H1 (cell line): Measurements from ENCODE around the gene BOLA1. TPM values are rescaled to one million over a fixed set of nuclear protein-coding genes. Genes with fewer than 3 reads are reported as not detected.

Experiments used
- CTCF ChIA-PET: fragments of 300-600 bp; sonication (Branson Sonifier 250); formaldehyde crosslinking; loops from one replicate; lab custom pipeline; 2021; ENCODE audit not compliant: partially characterized antibody; lab: Charles Lee
- POLR2A ChIA-PET: fragments of 300-600 bp; sonication (Branson Sonifier 250); formaldehyde crosslinking; loops from one replicate; lab custom pipeline; 2021; ENCODE audit warnings: inconsistent platforms; ENCODE audit not compliant: partially characterized antibody; lab: Charles Lee
- DNase-seq, 2 experiments: peaks; one replicate each; pipeline versions ENCODE4 v3.0.0 to v3.0.0-alpha.2; 2010 to 2022; ENCODE audit warnings: low spot score in 2 of 2, low read depth in 1 of 2, mixed read lengths in 1 of 2
- FAIRE-seq: peaks from 2 replicates; lab custom pipeline; 2011; peaks lifted over from hg19 to GRCh38; lab: Jason Lieb, UNC
- H2AFZ ChIP-seq: 2 replicates; pipeline ENCODE4 v1.8.1; 2012; ENCODE audit warnings: low read length, inconsistent platforms
- H2AK5ac ChIP-seq: 2 replicates; pipeline ENCODE4 v1.6.1; 2013; ENCODE audit warnings: low read depth, low read length
- H2BK120ac ChIP-seq: replicated peaks from 2 replicates; pipeline ENCODE3; 2013; ENCODE audit warnings: low read depth, low read length, inconsistent platforms
- H2BK12ac ChIP-seq: 2 replicates; pipeline ENCODE4 v1.6.1; 2013; ENCODE audit warnings: low read depth, low read length
- H2BK15ac ChIP-seq: 2 replicates; pipeline ENCODE4 v1.6.1; 2013; ENCODE audit warnings: low read length
- H2BK20ac ChIP-seq: 2 replicates; pipeline ENCODE4 v1.6.1; 2013; ENCODE audit warnings: low read length
- H2BK5ac ChIP-seq: 2 replicates; pipeline ENCODE4 v1.6.1; 2013; ENCODE audit warnings: low read depth, low read length
- H3K14ac ChIP-seq: 2 replicates; pipeline ENCODE4 v1.6.1; 2013; ENCODE audit warnings: inconsistent platforms; ENCODE audit not compliant: insufficient read length
- H3K18ac ChIP-seq: 2 replicates; pipeline ENCODE4 v1.6.1; 2013; ENCODE audit warnings: low read length; ENCODE audit errors: extremely low read depth
- H3K23ac ChIP-seq: 2 replicates; pipeline ENCODE4 v1.6.1; 2013; ENCODE audit warnings: inconsistent platforms; ENCODE audit not compliant: insufficient read length
- H3K23me2 ChIP-seq: 2 replicates; pipeline ENCODE4 v1.6.1; 2013; ENCODE audit warnings: low read depth, low read length
- H3K27ac ChIP-seq: 2 replicates; pipeline ENCODE4 v1.6.1; 2011; ENCODE audit warnings: low read depth, low read length, inconsistent platforms
- H3K27me3 ChIP-seq, 4 experiments: replicated peaks in 1 of 4; 1 replicate in 1 of 4; 2 replicates in 3 of 4; pipeline versions ENCODE4 v1.6.1 to v1.8.1; 2011 to 2013; ENCODE audit warnings: low read length in 3 of 4, mild to moderate bottlenecking in 3 of 4, inconsistent platforms in 2 of 4, mixed read lengths in 2 of 4, moderate library complexity in 1 of 4; ENCODE audit not compliant: control insufficient read depth in 3 of 4, insufficient read depth in 3 of 4; ENCODE audit errors: extremely low read depth in 1 of 4
- H3K36me3 ChIP-seq, 4 experiments: 2 replicates each; pipeline versions ENCODE4 v1.6.1 to v1.8.1; 2011 to 2013; ENCODE audit warnings: mild to moderate bottlenecking in 4 of 4, low read length in 3 of 4, moderate library complexity in 2 of 4, control low read depth in 1 of 4, inconsistent platforms in 1 of 4; ENCODE audit not compliant: insufficient read depth in 4 of 4, control insufficient read depth in 2 of 4
- H3K4ac ChIP-seq: replicated peaks from 2 replicates; pipeline ENCODE3; 2013; ENCODE audit warnings: low read length, low read depth, mixed read lengths, inconsistent platforms; ENCODE audit not compliant: insufficient read length
- H3K4me1 ChIP-seq, 4 experiments: replicated peaks in 1 of 4; 1 replicate in 1 of 4; 2 replicates in 3 of 4; pipeline versions ENCODE4 v1.6.1 to v1.8.1; 2011 to 2013; ENCODE audit warnings: low read length in 3 of 4, inconsistent platforms in 2 of 4, mixed read lengths in 1 of 4; ENCODE audit not compliant: insufficient read depth in 4 of 4, control insufficient read depth in 3 of 4
- H3K4me2 ChIP-seq, 2 experiments: 2 replicates each; pipeline versions ENCODE4 v1.6.1 to v1.8.1; 2011 to 2013; ENCODE audit warnings: low read depth in 2 of 2, low read length in 2 of 2, control low read depth in 1 of 2, inconsistent platforms in 1 of 2, mild to moderate bottlenecking in 1 of 2; ENCODE audit not compliant: insufficient read depth in 1 of 2
- H3K4me3 ChIP-seq, 4 experiments: fragments of 200-600, 300-600 bp in 1 of 4; sonication (generic), shearing (Covaris generic), sonication (Bioruptor Twin) in 1 of 4; 2 replicates each; pipeline versions ENCODE4 v1.5.1 to v1.8.1; 2011 to 2016; ENCODE audit warnings: low read length in 4 of 4, low read depth in 3 of 4, control low read depth in 2 of 4, inconsistent platforms in 2 of 4, mild to moderate bottlenecking in 2 of 4, mixed read lengths in 1 of 4, moderate library complexity in 1 of 4; ENCODE audit not compliant: insufficient read depth in 2 of 4; ENCODE audit errors: extremely low read depth in 1 of 4
- H3K56ac ChIP-seq: replicated peaks from 2 replicates; pipeline ENCODE3; 2013; ENCODE audit warnings: low read depth, mild to moderate bottlenecking, mixed read lengths, low read length, inconsistent platforms; ENCODE audit not compliant: insufficient read length
- H3K79me1 ChIP-seq: 2 replicates; pipeline ENCODE4 v1.6.1; 2013; ENCODE audit warnings: low read depth, low read length, control low read depth
- H3K79me2 ChIP-seq, 2 experiments: 2 replicates each; pipeline versions ENCODE4 v1.6.1 to v1.8.1; 2012 to 2013; ENCODE audit warnings: low read length in 2 of 2, mild to moderate bottlenecking in 2 of 2, inconsistent platforms in 1 of 2; ENCODE audit not compliant: insufficient read depth in 2 of 2, control insufficient read depth in 1 of 2
- H3K9ac ChIP-seq, 4 experiments: replicated peaks in 1 of 4; 1 replicate in 1 of 4; 2 replicates in 3 of 4; pipeline versions ENCODE4 v1.6.1 to v1.8.1; 2011 to 2013; ENCODE audit warnings: low read depth in 3 of 4, low read length in 3 of 4, control low read depth in 2 of 4, mild to moderate bottlenecking in 2 of 4, moderate library complexity in 2 of 4, inconsistent platforms in 1 of 4; ENCODE audit errors: extremely low read depth in 1 of 4
- H3K9me3 ChIP-seq, 2 experiments: 2 replicates each; pipeline versions ENCODE4 v1.6.1 to v1.8.1; 2012 to 2013; ENCODE audit warnings: mild to moderate bottlenecking in 2 of 2, moderate library complexity in 2 of 2, control low read depth in 1 of 2, inconsistent platforms in 1 of 2, low read depth in 1 of 2, low read length in 1 of 2, mixed read lengths in 1 of 2; ENCODE audit not compliant: insufficient read depth in 2 of 2
- H4K20me1 ChIP-seq, 2 experiments: replicated peaks in 1 of 2; 2 replicates each; pipeline versions ENCODE3 to v1.8.1; 2011 to 2013; ENCODE audit warnings: inconsistent platforms in 2 of 2, low read length in 2 of 2, mild to moderate bottlenecking in 1 of 2; ENCODE audit not compliant: insufficient read depth in 2 of 2, control insufficient read depth in 1 of 2
- H4K5ac ChIP-seq: 2 replicates; pipeline ENCODE4 v1.6.1; 2013; ENCODE audit warnings: low read length, low read depth, mixed read lengths, inconsistent platforms; ENCODE audit not compliant: insufficient read length
- H4K8ac ChIP-seq: 2 replicates; pipeline ENCODE4 v1.8.0; 2013; ENCODE audit warnings: mild to moderate bottlenecking, moderate library complexity, low read length, inconsistent platforms; ENCODE audit not compliant: insufficient read depth; ENCODE audit errors: extremely low read depth
- H4K91ac ChIP-seq: replicated peaks from 2 replicates; pipeline ENCODE3; 2013; ENCODE audit warnings: low read length, mixed read lengths, inconsistent platforms; ENCODE audit not compliant: insufficient read length
- CBX8 ChIP-seq: fragments of 300-800, 300-1000 bp; sonication (generic); IDR thresholded peaks from 2 replicates; pipeline ENCODE4 v1.7.1; 2016; ENCODE audit warnings: low read depth, low read length, borderline replicate concordance
- FOSL1 ChIP-seq: IDR thresholded peaks from 2 replicates; pipeline ENCODE4 v1.6.1; 2011; ENCODE audit warnings: mild to moderate bottlenecking, low read depth, low read length, moderate library complexity; ENCODE audit not compliant: insufficient read depth
- GTF2F1 ChIP-seq: IDR thresholded peaks from 2 replicates; pipeline ENCODE4 v1.6.1; 2012; ENCODE audit warnings: low read depth, low read length, improper control_type of control experiment, borderline replicate concordance
- MAFK ChIP-seq: IDR thresholded peaks from 2 replicates; pipeline ENCODE4 v1.6.1; 2012; ENCODE audit warnings: low read depth, mild to moderate bottlenecking, improper control_type of control experiment, low read length
- NRF1 ChIP-seq: IDR thresholded peaks from 2 replicates; pipeline ENCODE4 v1.6.1; 2011; ENCODE audit warnings: mild to moderate bottlenecking, low read depth, low read length, improper control_type of control experiment
- POLR2A ChIP-seq, 2 experiments: IDR thresholded peaks; 1 replicate in 1 of 2; 2 replicates in 1 of 2; pipeline ENCODE4 v1.6.1; 2011; ENCODE audit warnings: low read depth in 2 of 2, low read length in 2 of 2, mild to moderate bottlenecking in 2 of 2; ENCODE audit errors: control extremely low read depth in 1 of 2
- POU5F1 ChIP-seq: IDR thresholded peaks from 2 replicates; pipeline ENCODE4 v1.6.1; 2011; ENCODE audit warnings: low read depth, mild to moderate bottlenecking, low read length, moderate library complexity
- RBBP5 ChIP-seq: IDR thresholded peaks from 2 replicates; pipeline ENCODE4 v1.7.1; 2012; ENCODE audit warnings: low read depth, mild to moderate bottlenecking, inconsistent platforms, low read length, moderate library complexity, borderline replicate concordance
- SP1 ChIP-seq: IDR thresholded peaks from 2 replicates; pipeline ENCODE4 v1.6.1; 2011; ENCODE audit warnings: low read depth, low read length
- ZNF274 ChIP-seq: IDR thresholded peaks from 2 replicates; pipeline ENCODE4 v1.7.0; 2012; ENCODE audit warnings: low read length, borderline replicate concordance; ENCODE audit errors: extremely low read depth
- WGBS, 2 experiments: shearing (Covaris generic) in 1 of 2; methylation state at CpG; one replicate each; pipeline versions ENCODE4 v1.1.6 to v1.1.7; 2013 to 2015; ENCODE audit warnings: low lambda C conversion rate in 2 of 2, mixed read lengths in 2 of 2, inconsistent platforms in 1 of 2, low coverage in 1 of 2, missing lambda C conversion rate in 1 of 2; ENCODE audit not compliant: insufficient replicate concordance in 2 of 2, insufficient coverage in 1 of 2, insufficient read length in 1 of 2; ENCODE audit errors: extremely low coverage in 1 of 2, missing lambda C conversion rate in 1 of 2; 5-methylcytosine and 5-hydroxymethylcytosine counted together
- polyA plus RNA-seq, 7 experiments: library from polyadenylated mRNA; depleted of rRNA in 3 of 7; stranded (reverse) in 5 of 7; unstranded in 2 of 7; fragments of >200 nt in 5 of 7; fragments of 200-250 nt in 2 of 7; gene quantifications; 1 replicate in 5 of 7; 2 replicates in 1 of 7; 4 replicates in 1 of 7; pipeline versions ENCODE4 v1.2.1 to v1.2.3, GENCODE V29; 2011 to 2013; ENCODE audit warnings: missing spikeins in 2 of 7, mixed read lengths in 2 of 7
- total RNA-seq: library from RNA; stranded (reverse); fragmentation: NEBNext Ultra II Directional; extraction: Animal tissue kit (Norgen Biotek cat#: 25700); gene quantifications from 2 replicates; pipeline ENCODE4 v1.2.1, GENCODE V29; 2021

Gene BOLA1
- total and polyA plus RNA-seq, 2 of the 8 experiments (the other 6 are each of a cell fraction or from before 2014, with no cell fraction given), result 8.1 to 15.4 TPM

GRCh38 chr1:149884433-149885338 lies 14.7 kb upstream of the BOLA1 start:
- peak overlapping the region; percentile 53; the same call in 1 of the 2 replicates for H2BK5ac ChIP-seq
- H3K79me1 ChIP-seq, result peaks cover 3% of the 10 kb centered on the region; the same call in 1 of the 2 replicates
- H3K9ac ChIP-seq, result peak overlapping the region; percentile 55 to 98 (median 92)
- no peak overlapping the region for H3K14ac ChIP-seq
- H3K79me2 ChIP-seq, result 0 out of 4 replicates have a peak, but pooled peaks cover 0 to 4% of the 10 kb centered on the region in 2 experiments
- H3K23me2 ChIP-seq, result peaks cover 21% of the 10 kb centered on the region
- ChIA-PET POLR2A (interaction anchor here (0.7 to 8.5 kb wide), 18 partner anchors 9 to 302 kb away, joined by 3 to 278 read pairs (median 10); partner anchors contain the start of genes BOLA1, MTMR11, OTUD7B and SV2A), CTCF (interaction anchor here (0.8 kb wide), 1 partner anchor 77 kb away, joined by 4 read pairs; no protein-coding TSS in a partner anchor)
- peak overlapping the region; percentile 41 for H3K27ac ChIP-seq
- peaks cover 0 to 5% (median 0%) of the 10 kb centered on the region in 4 experiments; a peak in 4 of 7 replicates for H3K4me1 ChIP-seq
- no peak for DNase-seq
- H4K20me1 ChIP-seq, result no peaks in the 10 kb centered on the region
- 0 out of 2 replicates have a peak overlapping the region, but pooled peaks have one; percentile 9 for H2BK15ac ChIP-seq
- H4K8ac ChIP-seq, result no peak overlapping the region
- FAIRE-seq, result no peak
- 17% methylated on average over 9 of the region's 9 CpGs; no CpG with 5 or more reads in 1 of the 2 experiments for WGBS, 2 experiments
- H2AFZ ChIP-seq, result no peak overlapping the region
- H3K27me3 ChIP-seq, result no peaks in the 10 kb centered on the region
- no peaks in the 10 kb centered on the region for H3K36me3 ChIP-seq
- peak overlapping the region; percentile 61 for H4K91ac ChIP-seq
- H3K4me2 ChIP-seq, result peak overlapping the region; percentile 83 to 87
- H2BK20ac ChIP-seq, result no peak overlapping the region; the same call in 1 of the 2 replicates
- H2AK5ac ChIP-seq, result no peak overlapping the region
- peak overlapping the region; percentile 63 for H3K4ac ChIP-seq
- no peaks in the 10 kb centered on the region for H3K9me3 ChIP-seq
- peak overlapping the region; percentile 70 to 86 (median 78); a peak in 7 of 8 replicates for H3K4me3 ChIP-seq
- peak overlapping the region; percentile 4 for H4K5ac ChIP-seq
- H3K56ac ChIP-seq, result peak overlapping the region; percentile 73
- H2BK120ac ChIP-seq, result no peak overlapping the region
- peak overlapping the region; percentile 7; the same call in 1 of the 2 replicates for H3K18ac ChIP-seq
- H3K23ac ChIP-seq, result no peak overlapping the region
- H2BK12ac ChIP-seq, result no peak overlapping the region
- peak in 1 of 2 experiments; percentile 10; a peak in 1 of 3 replicates for TF ChIP-seq POLR2A (IDR thresholded peaks at IDR 0.05; ENCODE audit: control extremely low read depth in 1 of 2, low read depth in 2 of 2, low read length in 2 of 2)
- TF ChIP-seq NRF1, result no peak
- no peak for TF ChIP-seq POU5F1
- TF ChIP-seq ZNF274, result no peak
- TF ChIP-seq GTF2F1, result no peak
- no peak for TF ChIP-seq SP1
- no peak for TF ChIP-seq RBBP5
- TF ChIP-seq CBX8, result no peak
- no peak for TF ChIP-seq MAFK
- no peak for TF ChIP-seq FOSL1
